Breast epithelium (tissue), 4 donors: ENCODE data around the gene HNMT. TPM values are rescaled to one million over a fixed set of nuclear protein-coding genes. Genes with fewer than 3 reads are reported as not detected.

Source experiments
- DNase-seq, 2 donors: peaks; one replicate each; pipeline ENCODE4 v3.0.0-alpha.2; 2019; ENCODE audit warnings: low spot score in 2 of 2
- H3K27ac ChIP-seq, 2 donors: fragments of 200-600 bp; sonication (generic) in 1 of 2; one replicate each; pipeline ENCODE4 v1.5.1; 2016 to 2019; ENCODE audit warnings: mild to moderate bottlenecking in 1 of 2
- H3K27me3 ChIP-seq, 2 donors: fragments of 200-600 bp; sonication (generic) in 1 of 2; one replicate each; pipeline versions ENCODE4 v1.5.1 to v1.6.0; 2017 to 2019; ENCODE audit warnings: control low read depth in 1 of 2, mild to moderate bottlenecking in 1 of 2
- H3K36me3 ChIP-seq: fragments of 200-600 bp; one replicate; pipeline ENCODE4 v1.5.1; 2019
- H3K4me1 ChIP-seq, 2 donors: fragments of 200-600 bp; sonication (generic); one replicate each; pipeline ENCODE4 v1.5.1; 2016 to 2019; ENCODE audit warnings: control low read depth in 1 of 2
- H3K4me3 ChIP-seq, 3 donors: fragments of 200-600 bp; sonication (generic); 1 replicate in 2 of 3; 2 replicates in 1 of 3; pipeline ENCODE4 v1.5.1; 2016 to 2019; ENCODE audit warnings: mild to moderate bottlenecking in 3 of 3, moderate library complexity in 2 of 3
- H3K9me3 ChIP-seq, 2 donors: fragments of 200-600 bp; sonication (generic) in 1 of 2; one replicate each; pipeline ENCODE4 v1.5.1; 2016 to 2019; ENCODE audit warnings: control low read depth in 1 of 2
- CTCF ChIP-seq, 3 donors: fragments of 450-650 bp; IDR thresholded peaks; one replicate each; pipeline ENCODE4 v1.5.1; 2016 to 2017; ENCODE audit warnings: antibody characterized with exemption in 3 of 3, mild to moderate bottlenecking in 3 of 3, moderate library complexity in 3 of 3
- POLR2A ChIP-seq: fragments of 450-650 bp; IDR thresholded peaks from one replicate; pipeline ENCODE4 v1.6.1; 2016; ENCODE audit warnings: antibody characterized with exemption, mild to moderate bottlenecking, moderate library complexity
- POLR2AphosphoS5 ChIP-seq, 3 donors: sonication (generic); formaldehyde crosslinking; IDR thresholded peaks; one replicate each; pipeline ENCODE4 v1.6.1; 2017; ENCODE audit warnings: antibody characterized with exemption in 3 of 3
- intact Hi-C: fragments of 100-400 bp; cut with DNase I; formaldehyde crosslinking; loops from one replicate; pipeline ENCODE4 v1.15.1; 2023; ENCODE audit warnings: low total_unique reads
- total RNA-seq, 3 donors: library from RNA; depleted of rRNA; stranded (reverse); fragments of >200 nt; gene quantifications; one replicate each; pipeline ENCODE4 v1.1.0, GENCODE V29; 2016

Gene HNMT
- total RNA-seq, 3 donors from 2014 or later = 94.7 to 174 (median 105) TPM

- no peak for TF ChIP-seq POLR2AphosphoS5 (IDR thresholded peaks at IDR 0.05)
- no peak for TF ChIP-seq CTCF (IDR thresholded peaks at IDR 0.05)
- no peak for TF ChIP-seq POLR2A
- H3K4me1 ChIP-seq = no peaks in the 10 kb centered on the region
Observed at GRCh38 chr2:137937778-137938177, 26.5 kb upstream of the HNMT start.

GRCh38 chr2:137938204-137938603 is 26.1 kb upstream of the HNMT start:
- intact Hi-C loops = no loop called here
- Histone ChIP-seq H3K36me3 (no peaks in the 10 kb centered on the region), H3K4me1 (no peaks in the 10 kb centered on the region), H3K9me3 (no peaks in the 10 kb centered on the region), H3K27ac (no peak overlapping the region), H3K27me3 (no peaks in the 10 kb centered on the region), H3K4me3 (no peak overlapping the region)
- DNase-seq = no peak
- no peak for TF ChIP-seq POLR2AphosphoS5 (IDR thresholded peaks at IDR 0.05)
- TF ChIP-seq CTCF (IDR thresholded peaks at IDR 0.05) = no peak
- TF ChIP-seq POLR2A = no peak

More at GRCh38 chr2:137937778-137938177, 26.5 kb upstream of the HNMT start:
- no peak for DNase-seq
- Histone ChIP-seq H3K36me3 (no peaks in the 10 kb centered on the region), H3K27ac (no peak overlapping the region), H3K9me3 (no peaks in the 10 kb centered on the region), H3K4me3 (no peak overlapping the region), H3K27me3 (no peaks in the 10 kb centered on the region)
- intact Hi-C loops = no loop called here

- no peaks in the 10 kb centered on the region for H3K9me3 ChIP-seq
- H3K4me1 ChIP-seq = no peaks in the 10 kb centered on the region
- H3K27ac ChIP-seq = no peak overlapping the region
- TF ChIP-seq POLR2AphosphoS5 (IDR thresholded peaks at IDR 0.05) (no peak), POLR2A (no peak), CTCF (IDR thresholded peaks at IDR 0.05) (no peak)
- DNase-seq = no peak
- no peak overlapping the region for H3K4me3 ChIP-seq
- no peaks in the 10 kb centered on the region for H3K36me3 ChIP-seq
- intact Hi-C loops = no loop called here
- no peaks in the 10 kb centered on the region for H3K27me3 ChIP-seq
Observed at GRCh38 chr2:137939026-137939425, 25.2 kb upstream of the HNMT start.

GRCh38 chr2:137940154-137940553 is 24.1 kb upstream of the HNMT start:
- Histone ChIP-seq H3K4me3 (no peak overlapping the region), H3K9me3 (no peaks in the 10 kb centered on the region), H3K27ac (no peak overlapping the region), H3K4me1 (no peaks in the 10 kb centered on the region), H3K27me3 (no peaks in the 10 kb centered on the region), H3K36me3 (no peaks in the 10 kb centered on the region)
- no peak for DNase-seq
- no peak for TF ChIP-seq POLR2AphosphoS5 (IDR thresholded peaks at IDR 0.05)
- TF ChIP-seq CTCF (IDR thresholded peaks at IDR 0.05) = no peak
- intact Hi-C loops = no loop called here

GRCh38 chr2:137942037-137942832 is 22.0 kb upstream of the HNMT start:
- intact Hi-C loops = no loop called here
- Histone ChIP-seq H3K9me3 (no peaks in the 10 kb centered on the region), H3K27ac (peak overlapping the region in 1 of 2 donors; percentile 40), H3K27me3 (no peaks in the 10 kb centered on the region), H3K4me3 (no peak overlapping the region), H3K36me3 (no peaks in the 10 kb centered on the region), H3K4me1 (no peaks in the 10 kb centered on the region)
- no peak for DNase-seq
- TF ChIP-seq POLR2A (no peak), POLR2AphosphoS5 (IDR thresholded peaks at IDR 0.05) (no peak), CTCF (IDR thresholded peaks at IDR 0.05) (no peak)
